HCT116 (cell line): ENCODE measurements around the gene LY86. TPM values are rescaled to one million over a fixed set of nuclear protein-coding genes. Genes with fewer than 3 reads are reported as not detected.

Experiments
- ATAC-seq: fragments of 200-7000 bp; cut with Tn5 transposase; 2 replicates; pipeline ENCODE4 v1.9.1; 2020; ENCODE audit warnings: mild to moderate bottlenecking, moderate library complexity
- BruUV-seq: library from RNA; stranded (reverse); fragments of 400-500 nt; replicated peaks from 2 replicates; lab custom pipeline; 2021; lab: Mats Ljungman, UMichigan
- CTCF ChIA-PET: fragments of 300-600 bp; sonication (Branson Sonifier 250); formaldehyde crosslinking; loops from one replicate; lab custom pipeline; 2021; ENCODE audit warnings: antibody characterized with exemption; lab: Charles Lee
- POLR2A ChIA-PET: fragments of 300-600, 350-600 bp; sonication (Branson Sonifier 250); formaldehyde crosslinking; loops from one replicate; lab custom pipeline; 2021; ENCODE audit warnings: antibody characterized with exemption; lab: Charles Lee
- RAD21 ChIA-PET, 2 experiments: fragments of 300-600 bp; sonication (Branson Sonifier 250); formaldehyde crosslinking; loops; one replicate each; lab custom pipeline; 2023; ENCODE audit warnings: low total read pairs in 2 of 2; ENCODE audit not compliant: uncharacterized antibody in 2 of 2, unreplicated experiment in 2 of 2, low non-redundant PET in 1 of 2; lab: Charles Lee
- DNase-seq: peaks from one replicate; pipeline ENCODE4 v3.0.0-alpha.2; 2010; ENCODE audit warnings: low read depth, low spot score
- H2AFZ ChIP-seq: fragments of 200-600 bp; shearing (Covaris generic), sonication (generic); 2 replicates; pipeline ENCODE4 v1.6.1; 2017; ENCODE audit warnings: low read depth, mixed run types, mixed read lengths, antibody characterized with exemption, low read length; ENCODE audit not compliant: poor library complexity, severe bottlenecking
- H3K27ac ChIP-seq: 2 replicates; pipeline ENCODE4 v1.5.1; 2012; ENCODE audit warnings: low read depth, low read length
- H3K27me3 ChIP-seq: fragments of 200-600 bp; sonication (generic); 2 replicates; pipeline ENCODE4 v1.6.1; 2016; ENCODE audit warnings: mixed run types, low read length, mixed read lengths; ENCODE audit not compliant: insufficient read depth
- H3K36me3 ChIP-seq, 2 experiments: fragments of 200-500 bp in 1 of 2; fragments of 200-600 bp in 1 of 2; sonication (Bioruptor generic) in 1 of 2; sonication (generic) in 1 of 2; 2 replicates each; pipeline versions ENCODE4 v1.5.1 to v1.6.1; 2014 to 2016; ENCODE audit warnings: low read length in 2 of 2, inconsistent platforms in 1 of 2, mixed read lengths in 1 of 2, mixed run types in 1 of 2; ENCODE audit not compliant: insufficient read depth in 2 of 2, control insufficient read depth in 1 of 2
- H3K4me1 ChIP-seq, 2 experiments: fragments of 200-600 bp in 1 of 2; sonication (generic) in 1 of 2; 2 replicates each; pipeline versions ENCODE4 v1.5.1 to v1.6.1; 2012 to 2017; ENCODE audit warnings: low read length in 2 of 2, inconsistent platforms in 1 of 2, mild to moderate bottlenecking in 1 of 2, mixed read lengths in 1 of 2, mixed run types in 1 of 2, moderate library complexity in 1 of 2; ENCODE audit not compliant: insufficient read depth in 2 of 2, control insufficient read depth in 1 of 2
- H3K4me2 ChIP-seq: fragments of 200-600 bp; sonication (generic); 2 replicates; pipeline ENCODE4 v1.6.1; 2017; ENCODE audit warnings: mixed run types, low read length, mixed read lengths
- H3K4me3 ChIP-seq, 2 experiments: fragments of 200-600 bp in 1 of 2; sonication (generic) in 1 of 2; replicated peaks in 1 of 2; 2 replicates each; pipeline ENCODE4 v1.5.1; 2011 to 2016; ENCODE audit warnings: low read length in 2 of 2, control low read depth in 1 of 2, low read depth in 1 of 2, mild to moderate bottlenecking in 1 of 2, mixed read lengths in 1 of 2, mixed run types in 1 of 2
- H3K79me2 ChIP-seq: fragments of 200-600 bp; sonication (generic); 2 replicates; pipeline ENCODE4 v1.6.1; 2017; ENCODE audit warnings: mild to moderate bottlenecking, mixed run types, low read length, moderate library complexity, mixed read lengths; ENCODE audit not compliant: insufficient read depth
- H3K9ac ChIP-seq: fragments of 200-600 bp; sonication (generic); 2 replicates; pipeline ENCODE4 v1.6.1; 2016; ENCODE audit warnings: low read length, mixed read lengths
- H3K9me2 ChIP-seq: fragments of 200-600 bp; sonication (generic), shearing (Covaris generic); 2 replicates; pipeline ENCODE4 v1.6.1; 2017; ENCODE audit warnings: mixed run types, mild to moderate bottlenecking, moderate library complexity; ENCODE audit not compliant: insufficient read depth
- H3K9me3 ChIP-seq, 2 experiments: fragments of 200-500 bp in 1 of 2; fragments of 200-600 bp in 1 of 2; sonication (Bioruptor generic) in 1 of 2; sonication (generic) in 1 of 2; 2 replicates each; pipeline ENCODE4 v1.6.1; 2014 to 2017; ENCODE audit warnings: low read length in 2 of 2, mixed read lengths in 2 of 2, inconsistent platforms in 1 of 2, low read depth in 1 of 2, mild to moderate bottlenecking in 1 of 2, mixed run types in 1 of 2, moderate library complexity in 1 of 2; ENCODE audit not compliant: control insufficient read depth in 1 of 2, insufficient read depth in 1 of 2
- H4K20me1 ChIP-seq: fragments of 200-600 bp; sonication (generic), shearing (Covaris generic); 2 replicates; pipeline ENCODE4 v1.6.1; 2017; ENCODE audit warnings: mixed run types, mild to moderate bottlenecking, moderate library complexity; ENCODE audit not compliant: insufficient read depth
- CBX3 ChIP-seq: IDR thresholded peaks from 2 replicates; pipeline ENCODE4 v1.6.1; 2012; ENCODE audit warnings: low read depth
- CEBPB ChIP-seq: IDR thresholded peaks from 2 replicates; pipeline ENCODE4 v1.6.1; 2012; ENCODE audit warnings: low read depth
- EGR1 ChIP-seq: IDR thresholded peaks from 2 replicates; pipeline ENCODE4 v1.6.1; 2012; ENCODE audit warnings: low read depth
- ELF1 ChIP-seq: IDR thresholded peaks from 2 replicates; pipeline ENCODE4 v1.6.1; 2012; ENCODE audit warnings: low read depth, borderline replicate concordance
- EZH2 ChIP-seq: fragments of 200-600 bp; sonication (generic); IDR thresholded peaks from 2 replicates; pipeline ENCODE4 v1.6.1; 2017; ENCODE audit warnings: antibody characterized with exemption, mixed run types
- FOSL1 ChIP-seq: IDR thresholded peaks from 2 replicates; pipeline ENCODE4 v1.6.1; 2012; ENCODE audit warnings: low read depth
- MAX ChIP-seq: IDR thresholded peaks from 2 replicates; pipeline ENCODE4 v1.6.1; 2012
- POLR2A ChIP-seq: IDR thresholded peaks from 2 replicates; pipeline ENCODE4 v1.7.0; 2011; ENCODE audit warnings: borderline replicate concordance; ENCODE audit not compliant: insufficient read depth, insufficient read length; ENCODE audit errors: extremely low read depth
- POLR2AphosphoS5 ChIP-seq: IDR thresholded peaks from 2 replicates; pipeline ENCODE4 v1.6.1; 2011; ENCODE audit warnings: mild to moderate bottlenecking, low read depth, low read length, moderate library complexity
- REST ChIP-seq: IDR thresholded peaks from 2 replicates; pipeline ENCODE4 v1.6.1; 2012; ENCODE audit warnings: low read depth
- SP1 ChIP-seq: IDR thresholded peaks from 2 replicates; pipeline ENCODE4 v1.6.1; 2012; ENCODE audit warnings: low read depth
- TCF7L2 ChIP-seq: IDR thresholded peaks from 2 replicates; pipeline ENCODE4 v1.7.0; 2011; ENCODE audit warnings: borderline replicate concordance, inconsistent platforms; ENCODE audit not compliant: insufficient read depth, insufficient read length; ENCODE audit errors: extremely low read depth
- YY1 ChIP-seq: IDR thresholded peaks from 2 replicates; pipeline ENCODE4 v1.6.1; 2011; ENCODE audit warnings: low read length, low read depth, moderate library complexity, mild to moderate bottlenecking; ENCODE audit not compliant: insufficient replicate concordance; ENCODE audit errors: extremely low read depth
- ZFX ChIP-seq: fragments of 450-650 bp; IDR thresholded peaks from 2 replicates; pipeline ENCODE4 v1.6.1; 2017
- ZNF274 ChIP-seq: fragments of 200-500 bp; sonication (Bioruptor generic); IDR thresholded peaks from 2 replicates; pipeline ENCODE4 v1.6.1; 2014; ENCODE audit warnings: mild to moderate bottlenecking, low read depth, low read length, inconsistent platforms
- intact Hi-C: fragments of 100-400 bp; cut with micrococcal nuclease; formaldehyde crosslinking; loops from 2 replicates; pipeline ENCODE4 v1.10.0; 2022
- total RNA-seq: library from RNA; stranded (reverse); gene quantifications from one replicate; pipeline ENCODE4 v1.2.1, GENCODE V29; 2021; ENCODE audit not compliant: unreplicated experiment
- TF ChIP-seq, protein P1 (sequence below): IDR thresholded peaks from 2 replicates; pipeline ENCODE4 v1.6.1; 2012

The LY86 gene
- total RNA-seq, 1 experiment from 2014 or later: not detected

GRCh38 chr6:6614096-6614982 lies 25.8 kb downstream of the LY86 start:
- intact Hi-C loops: no loop called here
- ChIA-PET RAD21 (no interaction called here), POLR2A (no interaction called here)
- H2AFZ ChIP-seq: no peak overlapping the region
- H3K79me2 ChIP-seq: no peaks in the 10 kb centered on the region
- H3K9me3 ChIP-seq: no peaks in the 10 kb centered on the region
- H3K4me2 ChIP-seq: no peak overlapping the region
- no peaks in the 10 kb centered on the region for H3K9me2 ChIP-seq
- no peak for DNase-seq
- no peaks in the 10 kb centered on the region for H3K4me1 ChIP-seq
- no peaks in the 10 kb centered on the region for H3K36me3 ChIP-seq
- TF ChIP-seq EGR1 (no peak), POLR2AphosphoS5 (no peak), ZFX (no peak), TCF7L2 (no peak), CEBPB (no peak), ZNF274 (no peak)
- TF ChIP-seq, all 23 proteins: peak for 0
- Histone ChIP-seq H3K9ac (no peak overlapping the region), H3K27ac (no peak overlapping the region), H3K4me3 (no peak overlapping the region), H4K20me1 (no peaks in the 10 kb centered on the region), H3K27me3 (no peaks in the 10 kb centered on the region; the same call in 1 of the 2 replicates)
- ATAC-seq: no peak
- no TSS peak for BruUV-seq
- CTCF ChIA-PET: no interaction called here

DNA sequence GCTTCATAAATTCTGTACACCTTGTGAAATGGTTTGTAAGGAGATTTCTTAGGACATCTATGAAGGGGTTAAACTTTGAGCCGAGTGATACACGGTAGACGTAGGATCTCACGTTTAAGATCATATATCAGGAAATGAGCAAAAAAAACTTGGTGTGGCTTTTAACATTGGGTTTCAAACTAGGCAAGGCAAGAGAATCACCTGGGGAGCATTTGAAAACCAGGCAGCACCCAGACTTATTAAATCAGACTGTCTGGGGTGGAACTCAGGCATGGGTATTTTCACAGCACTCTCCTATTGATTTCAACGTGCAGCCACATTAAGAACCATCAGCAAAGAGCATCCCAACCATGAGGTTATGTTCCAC lies 26.4 kb downstream of the LY86 start:
- H3K9ac ChIP-seq: no peak overlapping the region
- ChIA-PET POLR2A (no interaction called here), CTCF (no interaction called here), RAD21 (no interaction called here)
- H3K9me3 ChIP-seq: no peaks in the 10 kb centered on the region
- H3K4me3 ChIP-seq: no peak overlapping the region
- H3K27ac ChIP-seq: no peak overlapping the region
- no peaks in the 10 kb centered on the region for H3K4me1 ChIP-seq
- H2AFZ ChIP-seq: no peak overlapping the region
- BruUV-seq: no TSS peak
- H4K20me1 ChIP-seq: no peaks in the 10 kb centered on the region
- H3K79me2 ChIP-seq: no peaks in the 10 kb centered on the region
- no peaks in the 10 kb centered on the region; the same call in 1 of the 2 replicates for H3K27me3 ChIP-seq
- no peaks in the 10 kb centered on the region for H3K36me3 ChIP-seq
- no peak for TF ChIP-seq CEBPB
- TF ChIP-seq SP1: no peak
- TF ChIP-seq REST: no peak
- TF ChIP-seq CBX3: no peak
- TF ChIP-seq MAX: no peak
- no peak for TF ChIP-seq YY1
- TF ChIP-seq ZFX: no peak
- no peak for TF ChIP-seq EZH2
- no peak for TF ChIP-seq POLR2A
- TF ChIP-seq, protein P1, sequence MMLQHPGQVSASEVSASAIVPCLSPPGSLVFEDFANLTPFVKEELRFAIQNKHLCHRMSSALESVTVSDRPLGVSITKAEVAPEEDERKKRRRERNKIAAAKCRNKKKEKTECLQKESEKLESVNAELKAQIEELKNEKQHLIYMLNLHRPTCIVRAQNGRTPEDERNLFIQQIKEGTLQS: no peak
- no peak for TF ChIP-seq ELF1
- no peak for TF ChIP-seq POLR2AphosphoS5
- no peak for TF ChIP-seq FOSL1
- TF ChIP-seq, all 23 proteins: peak for 0
- ATAC-seq (no peak), DNase-seq (no peak)
- intact Hi-C loops: no loop called here
- Histone ChIP-seq H3K4me2 (no peak overlapping the region), H3K9me2 (no peaks in the 10 kb centered on the region)
